EH (cell line): Measurements from ENCODE around the gene GNG12.

ENCODE experiments used
- DNase-seq: peaks from one replicate; pipeline ENCODE4 v3.0.0-alpha.2; 2015; ENCODE audit warnings: low read depth

GNG12 gene

DNA sequence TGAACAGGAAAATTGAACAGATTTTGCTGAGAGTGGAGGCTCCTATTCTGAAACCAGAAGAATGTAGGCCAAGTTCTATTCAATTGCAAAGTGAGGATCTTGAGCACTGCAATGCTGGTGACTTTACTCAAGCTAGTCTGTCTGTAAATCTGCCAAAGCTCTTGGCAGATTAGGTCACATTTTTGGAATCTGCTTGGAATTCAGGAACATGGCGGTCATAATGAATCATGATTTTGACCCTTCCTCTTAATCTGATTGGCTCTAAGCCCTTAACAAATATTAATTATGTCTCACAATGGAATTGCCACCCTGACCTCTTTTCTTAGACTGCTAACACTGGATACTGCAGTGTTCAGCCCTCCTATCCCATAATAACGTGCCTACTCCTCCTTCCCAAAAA, 7.2 kb upstream of the GNG12 start:
- DNase-seq, result peak; percentile 95

DNA sequence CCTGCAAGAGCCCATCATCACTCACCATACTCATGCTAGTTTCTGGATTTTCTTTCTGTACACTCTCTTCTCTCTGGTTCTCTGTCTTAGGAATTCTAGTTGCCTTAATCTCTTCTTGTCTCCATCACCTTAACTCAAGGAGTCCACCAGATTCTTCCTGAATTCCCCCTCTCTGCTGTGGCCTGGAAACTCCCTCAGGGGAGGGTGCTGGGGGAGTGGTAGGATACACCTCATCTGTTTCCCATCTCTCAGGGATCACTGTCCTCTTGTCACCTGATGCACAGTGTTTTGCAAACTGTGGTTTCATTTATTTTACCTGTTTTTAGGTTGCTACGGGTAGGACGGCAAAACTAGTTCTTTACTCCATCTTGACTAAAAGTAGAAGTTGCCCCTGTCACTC, 6.6 kb upstream of the GNG12 start:
- DNase-seq, result no peak

DNA sequence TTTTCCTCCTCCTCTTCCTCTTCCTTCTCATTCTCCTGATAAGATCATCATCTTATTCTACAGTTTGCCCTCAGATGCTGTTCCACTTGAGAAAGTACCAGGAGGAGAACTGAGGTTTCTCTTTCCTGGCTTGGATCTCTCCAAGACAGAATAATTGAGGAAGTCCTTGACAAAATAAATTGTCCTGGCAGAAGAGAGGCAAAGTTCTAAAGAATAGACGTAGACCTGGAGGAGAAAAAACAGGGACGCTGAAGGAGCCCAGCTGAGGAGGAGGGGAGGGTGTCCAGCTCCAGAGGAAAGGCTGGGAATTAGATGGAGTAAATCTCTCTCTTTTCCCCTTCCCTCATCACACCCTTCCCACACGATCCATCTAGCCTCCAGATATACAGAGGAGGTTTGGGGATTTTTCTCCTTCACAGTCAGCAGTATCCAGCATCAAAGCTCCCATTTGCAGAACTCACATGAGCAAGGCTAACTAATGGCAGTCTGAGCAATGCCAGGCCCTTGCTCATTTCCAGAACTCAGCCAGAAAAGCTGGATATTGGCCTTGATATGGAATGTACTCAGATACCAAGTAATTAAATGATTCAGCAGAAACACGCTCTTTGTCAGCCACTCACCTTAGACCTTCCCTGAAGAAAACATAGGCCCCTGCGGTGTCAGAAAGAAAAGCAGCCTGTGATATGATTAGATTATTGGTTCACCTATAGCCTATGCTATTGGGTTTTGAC, 5.1 kb upstream of the GNG12 start:
- peak; percentile 68 for DNase-seq

DNA sequence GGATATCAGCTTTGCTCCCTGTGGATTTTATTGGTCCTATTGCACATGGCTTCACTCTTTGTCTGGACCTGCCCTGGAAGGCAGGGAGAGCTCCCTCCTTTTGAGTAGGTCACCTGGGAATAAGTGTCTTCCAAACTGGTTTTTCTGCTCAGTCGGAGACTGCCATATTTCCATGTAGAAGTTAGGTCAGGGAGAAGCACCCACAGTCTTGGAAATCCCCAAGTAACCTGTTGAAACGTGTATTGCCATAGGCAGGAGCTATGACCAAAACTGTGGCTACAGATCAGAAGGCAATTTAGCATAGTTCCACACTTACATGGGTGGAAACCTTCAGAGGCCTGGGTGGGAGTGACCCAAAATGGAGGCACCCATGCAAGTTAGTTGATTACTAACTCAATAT, 3.5 kb upstream of the GNG12 start:
- no peak for DNase-seq

DNA sequence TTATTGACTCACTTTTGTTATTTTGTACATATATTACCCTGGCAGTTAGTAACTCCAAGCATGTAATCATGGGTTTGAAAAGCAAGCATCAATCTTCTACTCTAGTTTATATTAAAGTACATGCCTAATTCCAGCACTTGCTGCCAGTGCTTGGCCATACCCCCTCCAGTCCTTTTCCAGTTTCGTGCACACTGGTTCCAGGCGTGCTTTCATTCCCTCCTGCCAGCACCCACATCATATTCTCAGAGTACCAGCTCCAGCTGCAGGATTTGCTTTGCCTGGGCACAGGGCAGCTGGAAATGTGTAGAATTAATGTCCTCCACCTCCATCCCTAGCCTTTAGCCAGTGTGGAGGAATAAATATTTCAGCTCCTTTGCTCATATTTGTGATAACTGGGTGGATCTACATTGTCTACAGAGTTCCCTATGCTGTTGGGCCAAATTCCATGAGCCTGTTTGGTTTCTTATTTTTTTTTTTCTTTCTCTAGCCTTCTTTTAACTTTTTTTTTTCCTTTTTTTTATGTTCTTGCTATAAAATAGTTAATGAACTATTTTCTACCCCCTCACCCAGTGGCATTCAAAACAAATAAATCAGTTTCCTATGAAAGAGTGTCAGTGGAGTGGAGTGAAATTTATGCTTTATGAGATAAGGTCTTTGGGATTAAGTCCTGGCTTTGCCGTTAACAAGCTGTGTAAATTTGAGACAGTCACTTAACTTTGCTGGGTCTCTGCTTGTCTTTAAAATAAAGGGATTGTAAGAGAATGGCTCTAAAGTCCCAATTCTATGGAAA, 2.6 kb upstream of the GNG12 start:
- no peak for DNase-seq

DNA sequence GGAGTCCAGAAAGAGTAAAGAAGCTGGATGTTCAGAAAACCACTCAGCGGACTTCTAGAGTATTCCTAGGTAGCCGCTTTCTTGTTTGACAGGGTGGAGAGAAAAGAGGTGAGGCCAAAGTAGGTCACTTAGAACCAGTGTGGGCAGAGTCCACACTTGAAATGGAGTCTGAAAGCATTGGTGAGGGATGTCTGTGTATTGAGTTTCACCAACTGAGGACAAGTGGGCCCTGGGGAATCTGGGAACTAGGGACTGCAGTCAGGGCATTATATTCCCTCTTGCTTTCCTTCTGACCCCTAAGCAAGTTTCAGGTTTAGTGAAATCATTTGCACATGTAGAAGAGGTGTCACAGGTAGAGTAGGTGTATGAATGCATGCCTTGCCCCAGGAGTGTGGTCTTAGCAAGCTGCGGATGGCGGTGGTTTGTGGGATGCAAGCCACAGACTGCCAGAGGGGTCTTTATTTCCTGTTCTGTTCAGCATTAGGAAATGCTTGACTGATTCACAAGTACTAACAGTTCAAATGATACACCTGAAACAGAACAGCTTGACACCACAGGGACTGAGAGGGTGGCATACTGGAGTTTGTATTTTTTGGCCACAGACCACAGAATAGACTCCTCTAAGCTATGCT, 1.1 kb upstream of the GNG12 start:
- no peak for DNase-seq

DNA sequence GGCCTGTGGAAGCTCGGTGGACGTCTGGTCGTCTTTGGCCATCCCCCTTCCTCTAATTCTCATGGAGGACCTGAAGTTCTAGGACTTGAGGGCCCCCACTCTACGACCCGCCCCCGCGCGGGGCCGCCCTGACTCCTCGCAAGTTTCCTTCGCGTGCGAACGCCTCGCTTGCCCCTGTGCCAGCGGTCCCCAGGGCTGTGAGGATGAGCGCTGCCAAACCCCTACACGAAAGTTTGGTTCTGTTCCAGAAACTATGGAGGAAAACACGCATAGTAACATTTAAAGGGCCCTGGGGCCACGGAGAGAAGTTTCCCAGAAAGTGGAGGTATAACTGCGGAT, 304 bp upstream of the GNG12 start:
- DNase-seq, result peak; percentile 77

DNA sequence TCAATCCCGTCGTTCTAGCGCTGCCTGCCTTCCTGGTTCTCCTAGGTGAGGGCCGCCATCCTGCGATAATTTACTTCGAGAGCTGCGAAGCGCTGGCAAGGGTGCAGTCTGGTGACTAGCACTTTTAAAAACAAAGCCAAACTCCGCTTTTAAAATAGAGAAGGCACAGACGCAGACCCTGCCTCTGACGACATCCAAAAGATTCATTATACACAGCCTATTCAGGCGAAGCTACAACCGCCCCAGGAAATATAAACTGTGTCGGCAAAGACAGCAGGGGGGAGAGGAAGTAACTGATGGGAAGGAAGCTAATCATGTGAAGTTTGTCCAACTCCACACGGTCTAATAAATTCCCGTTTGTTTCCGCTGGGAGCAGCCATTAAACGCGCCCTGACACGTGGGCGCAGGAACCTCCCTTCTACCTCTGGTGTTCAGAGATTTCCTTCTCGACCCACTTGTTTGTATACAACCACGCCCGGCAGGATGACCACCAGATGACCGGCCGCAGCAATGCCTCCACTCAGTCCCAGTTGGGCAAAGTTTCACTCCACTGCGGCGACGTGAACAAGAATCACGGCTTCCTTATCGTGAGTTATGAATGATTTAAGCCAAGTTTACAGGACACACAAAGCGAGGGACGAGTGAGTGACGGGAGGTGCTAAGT, 1.3 kb downstream of the GNG12 start:
- peak; percentile 90 for DNase-seq

DNA sequence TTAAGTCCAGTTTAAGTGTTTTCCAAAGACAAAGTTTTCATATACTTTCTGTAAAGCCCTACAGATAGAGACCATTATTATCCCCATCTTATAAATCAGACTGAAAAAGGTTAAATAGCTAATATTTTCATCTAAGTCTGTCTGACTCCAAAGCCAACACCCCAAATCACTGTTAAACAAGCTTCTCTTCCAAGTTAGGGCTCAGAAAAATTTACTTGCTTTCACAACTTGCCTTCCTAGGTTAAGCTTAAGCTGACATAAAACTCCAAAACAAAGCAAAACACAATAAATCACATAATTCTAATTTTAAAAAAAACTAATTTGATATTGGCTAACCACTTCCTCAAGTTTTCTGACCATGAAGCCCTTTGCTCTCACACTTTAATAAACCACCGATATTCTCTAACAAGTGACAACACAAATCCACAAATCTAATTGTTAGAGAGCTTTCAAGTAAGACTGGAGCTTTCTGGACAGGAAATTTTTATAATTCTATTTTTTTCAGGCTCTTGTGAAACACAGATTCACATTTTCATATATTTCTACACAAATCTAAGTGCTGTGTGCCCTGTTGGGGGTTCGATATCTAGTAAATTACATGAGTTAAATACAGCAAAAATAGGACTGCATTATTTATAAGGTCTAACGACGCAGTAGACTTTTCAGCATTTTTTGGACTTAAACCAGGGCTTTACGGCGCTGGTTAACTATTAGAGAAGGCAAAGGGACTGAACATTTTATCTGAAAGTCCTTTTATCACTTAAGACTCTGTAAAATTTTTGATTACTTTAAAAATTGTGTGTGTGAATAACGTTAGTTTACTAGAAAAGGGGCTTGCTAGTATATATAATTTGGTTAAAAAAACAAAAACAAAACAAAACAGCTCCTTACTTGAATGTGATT, 2.1 kb downstream of the GNG12 start:
- no peak for DNase-seq

DNA sequence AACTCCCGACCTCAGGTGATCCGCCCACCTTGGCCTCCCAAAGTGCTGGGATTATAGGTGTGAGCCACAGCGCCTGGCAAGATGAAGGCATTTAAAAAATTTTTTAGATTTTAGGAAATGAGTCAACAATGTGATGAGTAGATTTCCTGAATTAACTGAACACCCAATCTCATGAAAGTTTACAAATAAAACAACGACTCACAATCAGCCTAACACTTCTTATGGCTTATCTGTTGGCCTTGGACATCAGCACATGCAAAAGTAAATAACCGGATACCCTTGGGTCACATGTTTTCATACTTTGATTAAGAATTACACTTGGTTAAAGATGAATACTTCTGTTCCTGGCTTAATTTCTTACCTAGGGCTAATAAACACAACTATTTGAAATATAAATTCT, 3.0 kb downstream of the GNG12 start:
- DNase-seq, result peak; percentile 47

DNA sequence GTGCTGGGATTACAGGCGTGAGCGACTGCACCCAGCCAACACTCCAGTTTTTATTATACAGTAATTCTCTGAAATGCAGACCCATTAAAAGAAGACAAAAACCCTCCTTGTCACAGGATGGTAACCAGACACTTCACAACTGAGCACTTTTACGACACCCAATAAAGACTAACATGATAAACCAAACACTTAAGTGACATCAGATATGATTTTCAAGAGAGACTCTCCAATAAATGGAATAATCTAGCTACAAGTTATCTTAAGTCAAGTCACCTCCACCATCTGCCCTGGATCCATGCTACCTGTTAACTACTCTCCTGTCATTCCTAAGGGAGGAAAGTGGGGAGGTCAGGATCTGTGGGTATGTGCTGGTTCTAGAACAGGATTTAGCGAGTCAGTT, 5.6 kb downstream of the GNG12 start:
- DNase-seq, result no peak

DNA sequence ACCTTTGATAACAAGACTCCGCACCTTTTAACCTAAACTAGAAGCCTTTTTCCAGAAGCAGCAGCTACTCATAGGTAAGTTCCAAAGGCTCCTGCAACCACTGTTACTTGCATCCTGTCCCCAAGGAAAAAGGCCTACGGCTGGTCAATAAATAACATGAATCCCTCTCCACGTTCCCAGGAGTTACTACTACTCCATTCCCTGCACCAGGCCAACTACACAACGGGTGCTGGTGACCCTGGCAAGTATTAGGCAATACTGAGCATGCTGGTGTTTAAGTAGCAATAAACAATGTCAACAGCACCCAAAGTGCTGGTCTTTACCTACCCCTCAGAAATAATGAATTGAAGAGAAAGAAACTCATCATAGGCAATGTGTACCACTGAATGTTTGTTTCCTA, 7.7 kb downstream of the GNG12 start:
- no peak for DNase-seq

DNA sequence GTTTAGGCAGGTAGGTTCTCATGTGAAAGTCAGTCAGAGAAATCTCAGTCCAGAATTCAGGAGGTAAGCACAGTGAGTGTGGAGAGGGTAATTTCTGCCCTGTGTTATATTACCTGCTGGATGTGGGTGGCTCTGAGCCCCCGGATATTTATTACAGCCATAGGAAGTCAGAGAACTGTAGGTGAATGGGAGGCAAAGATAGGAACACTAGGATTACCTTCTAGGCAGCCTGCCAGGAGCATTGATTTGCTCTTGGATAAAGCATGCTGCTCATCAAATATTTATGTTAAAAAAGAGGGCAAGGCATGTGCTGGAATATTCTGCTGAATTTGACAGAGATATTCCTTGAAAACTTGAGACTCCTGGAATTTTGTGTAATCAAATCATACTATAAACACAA, 8.5 kb downstream of the GNG12 start:
- DNase-seq, result no peak

DNA sequence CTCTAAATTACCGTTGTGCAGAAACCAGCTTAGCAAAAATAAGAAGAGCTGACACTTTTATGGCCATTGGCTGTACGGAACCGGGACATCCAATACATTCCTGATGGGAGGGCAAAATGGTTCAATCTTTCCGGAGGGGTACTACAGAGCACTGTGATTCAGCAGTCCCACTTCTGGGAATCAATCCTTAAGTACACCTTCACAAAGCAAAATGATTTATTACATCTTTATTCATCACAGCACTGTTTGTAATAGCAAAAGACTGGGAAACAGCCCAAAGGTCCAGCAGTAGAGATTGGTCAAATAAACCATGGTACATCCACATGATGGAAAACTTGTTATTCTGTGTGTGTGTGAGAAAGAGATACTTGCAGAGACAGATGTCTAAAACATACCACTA, 9.7 kb downstream of the GNG12 start:
- DNase-seq, result no peak

DNA sequence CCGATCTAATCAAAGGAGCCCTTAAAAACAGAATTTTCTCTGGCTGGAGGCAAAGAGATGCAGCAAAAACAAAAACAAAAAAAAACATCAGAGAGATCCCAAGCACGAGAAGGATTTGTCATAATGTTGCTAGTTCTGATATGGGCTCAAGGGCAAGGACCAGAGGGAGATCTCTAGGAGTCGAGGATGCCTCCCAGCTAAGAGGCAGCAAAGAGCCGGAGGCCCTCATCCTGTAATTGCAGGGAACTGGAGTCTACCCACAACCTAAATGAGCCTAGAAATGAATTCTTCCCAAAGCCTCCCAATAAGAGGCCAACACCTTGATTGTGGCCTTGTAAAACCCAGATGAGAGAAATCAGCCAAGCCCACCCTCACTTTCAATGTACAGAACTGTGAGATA, 12.0 kb downstream of the GNG12 start:
- no peak for DNase-seq

DNA sequence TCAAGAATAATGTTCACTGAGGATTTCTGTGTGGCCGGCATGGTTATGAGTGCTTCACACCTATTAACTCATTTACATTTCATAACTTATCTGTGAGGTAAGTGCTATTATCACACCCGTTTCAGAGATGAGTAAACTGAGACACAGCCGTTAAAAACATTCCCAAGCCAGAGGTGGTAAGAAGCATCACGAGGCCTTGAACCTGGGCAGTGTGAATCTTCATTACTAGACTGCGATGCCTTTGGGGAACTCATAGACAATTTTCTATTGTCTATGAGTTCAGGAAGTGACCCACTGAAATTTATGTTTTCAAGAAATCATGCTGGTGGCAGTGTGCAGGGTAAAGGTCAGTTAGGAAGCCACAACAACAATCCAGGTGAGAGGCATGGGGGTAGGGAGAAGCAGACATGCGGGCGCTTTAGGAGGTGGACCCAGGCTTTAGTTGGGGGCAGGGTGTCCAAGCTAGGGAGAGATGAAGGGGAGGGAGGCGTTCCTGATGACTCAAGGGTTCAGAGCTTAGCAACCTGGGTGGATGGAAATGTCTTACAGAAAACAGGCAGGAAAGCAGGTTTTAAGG, 14.5 kb downstream of the GNG12 start:
- no peak for DNase-seq

DNA sequence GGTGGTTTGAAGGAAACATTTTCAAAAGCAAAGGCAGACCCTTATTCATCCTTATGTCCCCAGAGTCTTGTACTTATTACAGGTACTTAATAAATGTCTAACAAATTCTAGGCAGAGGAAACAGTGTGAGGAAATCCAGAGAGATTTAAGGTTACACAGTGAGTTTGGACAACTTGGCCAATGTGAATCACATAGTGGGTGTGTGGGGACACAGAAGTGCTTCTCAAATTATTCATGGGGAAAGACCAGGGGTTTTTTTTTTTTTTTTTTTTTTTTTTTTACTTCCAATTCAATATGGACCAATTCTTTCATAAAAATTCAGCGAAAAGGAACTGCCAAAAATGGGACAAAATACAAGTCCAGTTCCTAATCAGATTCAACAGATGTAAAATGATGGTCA, 15.1 kb downstream of the GNG12 start:
- DNase-seq, result no peak

DNA sequence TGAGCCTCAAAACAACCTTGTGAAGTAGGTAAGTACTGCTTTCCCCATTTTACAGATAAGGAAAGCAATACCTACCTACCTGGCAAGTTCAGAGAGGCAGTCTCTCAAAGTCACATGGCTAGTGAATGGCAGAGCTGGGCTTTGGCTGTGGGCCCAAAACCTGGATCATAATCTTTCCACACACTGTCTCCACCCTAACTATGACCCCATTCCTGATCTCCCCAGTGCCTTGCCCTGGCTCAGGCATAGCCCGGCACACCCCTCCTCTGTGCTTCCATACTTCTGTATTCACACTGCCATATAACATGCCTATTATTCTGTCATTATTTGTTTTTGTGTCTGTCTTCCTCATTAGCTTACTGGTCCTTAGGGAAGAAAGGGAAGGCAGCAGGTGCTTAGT, 15.9 kb downstream of the GNG12 start:
- DNase-seq, result no peak

DNA sequence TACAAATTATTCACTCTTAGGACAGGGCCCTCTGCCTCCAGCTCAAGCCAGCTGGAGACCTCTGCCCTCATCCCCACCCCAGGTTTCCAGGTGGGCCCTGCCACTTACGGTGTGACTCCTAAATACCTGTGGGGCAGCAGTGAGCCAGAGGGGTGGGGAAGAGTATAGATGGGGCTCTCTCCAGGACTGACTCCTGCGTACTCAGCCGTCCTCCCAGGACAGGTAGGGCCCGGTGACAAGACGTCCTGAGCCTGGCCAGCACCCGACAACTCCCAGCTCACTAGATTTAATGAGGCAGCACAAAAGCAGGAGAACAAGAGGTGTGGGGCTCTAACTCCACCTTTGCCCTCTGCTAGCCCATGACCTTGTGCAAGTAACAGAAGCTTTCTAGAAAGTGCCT, 16.8 kb downstream of the GNG12 start:
- DNase-seq, result no peak

DNA sequence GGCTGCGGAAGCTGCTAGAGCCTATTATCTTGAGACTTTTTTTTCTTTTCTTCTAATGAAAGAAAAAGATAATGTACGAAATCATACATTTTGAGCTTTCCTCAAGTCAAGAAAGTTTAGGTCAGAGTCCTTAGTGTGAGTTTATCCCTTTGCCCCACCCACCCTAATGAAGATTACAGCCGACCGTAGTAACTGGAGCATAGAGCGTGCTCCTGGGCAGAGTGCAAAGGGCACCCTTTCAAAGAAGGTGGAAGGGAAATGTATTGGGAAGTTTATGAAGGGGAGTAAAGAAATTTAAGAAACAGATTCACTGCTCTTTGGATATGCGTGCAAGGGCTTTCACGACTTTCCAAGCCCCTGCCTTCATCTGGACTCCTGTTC, 17.2 kb downstream of the GNG12 start:
- DNase-seq, result no peak

DNA sequence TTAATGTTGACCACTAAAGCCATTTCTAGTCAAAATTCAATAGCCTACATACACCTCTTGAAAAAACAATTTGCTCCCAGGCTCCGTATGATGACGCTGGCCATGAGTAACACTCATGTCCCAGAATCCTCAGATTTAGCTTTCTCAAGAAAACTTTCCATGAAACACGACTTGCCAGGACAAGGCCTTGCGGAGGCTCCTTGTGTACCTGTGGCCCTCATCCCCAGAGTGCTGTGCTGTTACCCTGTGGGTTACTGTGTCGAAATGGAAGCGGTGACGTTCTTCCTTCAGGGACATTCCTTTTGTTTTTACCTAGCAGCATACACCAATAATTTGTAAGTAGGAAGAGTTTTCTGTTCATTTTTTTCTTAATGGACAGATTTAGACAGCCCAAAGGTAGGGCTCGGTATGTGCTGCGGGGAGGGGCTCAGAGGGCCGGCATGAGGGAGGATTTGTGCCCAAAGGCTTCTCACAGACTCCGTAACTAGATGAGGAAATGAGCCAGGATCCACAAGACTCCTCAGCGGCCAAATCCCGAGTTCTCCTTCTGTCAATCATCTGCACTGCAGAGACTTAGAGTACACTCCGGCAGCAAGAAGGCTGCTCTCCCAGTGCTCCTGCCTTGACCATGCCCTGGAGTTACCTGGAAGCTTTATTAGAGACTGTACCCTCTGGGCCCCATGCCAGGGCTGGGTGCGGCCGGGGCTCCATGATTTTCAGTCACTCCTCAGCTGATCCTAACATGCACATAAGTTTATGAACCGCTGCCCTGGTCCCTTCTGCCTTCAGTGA, 17.8 kb downstream of the GNG12 start:
- no peak for DNase-seq
